AG08396 (cell line): ENCODE measurements around the gene PRRG2.

Source experiments
- DNase-seq: peaks from one replicate; pipeline ENCODE4 v3.0.0; 2012; ENCODE audit warnings: low spot score, mixed read lengths

PRRG2 gene

GRCh38 chr19:49640113-49640898 lies 59.2 kb downstream of the PRRG2 start, which contains the start of gene RRAS:
TSS of gene RRAS (minus strand) at chr19:49640143. CDS start at chr19:49640098, 45 bp downstream.
- peak; percentile 97 for DNase-seq
